ENCODE results near the gene DCAF15.

- TF ChIP-seq CTCF (IDR thresholded peaks at IDR 0.05 in 4 of 5, conservative IDR thresholded peaks at IDR 0.05 in 1 of 5) (no peak), POLR2A (IDR thresholded peaks at IDR 0.05) (no peak)
Observed at GRCh38 chr19:13946414-13946813, 5.9 kb upstream of the DCAF15 start.
